H9 (cell line): ENCODE data around the gene OR10AD1. TPM values are rescaled to one million over a fixed set of nuclear protein-coding genes. Genes with fewer than 3 reads are reported as not detected.

ENCODE experiments used
- DNase-seq: peaks from one replicate; pipeline ENCODE4 v3.0.0-alpha.2; 2017
- H2AFZ ChIP-seq: one replicate; pipeline ENCODE4 v1.6.1; 2013; ENCODE audit warnings: mild to moderate bottlenecking, low read length, control low read depth, moderate library complexity
- H2AK5ac ChIP-seq: 2 replicates; pipeline ENCODE4 v1.6.1; 2013; ENCODE audit warnings: low read length, control low read depth, mixed read lengths; ENCODE audit not compliant: insufficient read length
- H2BK120ac ChIP-seq: one replicate; pipeline ENCODE4 v1.6.1; 2013; ENCODE audit warnings: low read depth, mild to moderate bottlenecking, low read length, control low read depth, inconsistent platforms; ENCODE audit not compliant: poor library complexity, severe bottlenecking
- H2BK12ac ChIP-seq: 2 replicates; pipeline ENCODE4 v1.6.1; 2013; ENCODE audit warnings: low read length, control low read depth, mixed read lengths, low read depth; ENCODE audit not compliant: insufficient read length
- H2BK15ac ChIP-seq: 2 replicates; pipeline ENCODE4 v1.6.1; 2013; ENCODE audit warnings: low read depth, low read length, control low read depth
- H2BK20ac ChIP-seq: one replicate; pipeline ENCODE4 v1.6.1; 2013; ENCODE audit warnings: low read depth, mild to moderate bottlenecking, low read length, control low read depth, inconsistent platforms; ENCODE audit not compliant: poor library complexity, severe bottlenecking
- H2BK5ac ChIP-seq: 2 replicates; pipeline ENCODE4 v1.6.1; 2013; ENCODE audit warnings: low read length, control low read depth, mixed read lengths; ENCODE audit not compliant: insufficient read length
- H3K14ac ChIP-seq: 2 replicates; pipeline ENCODE4 v1.6.1; 2013; ENCODE audit warnings: low read length, control low read depth; ENCODE audit not compliant: insufficient read depth
- H3K18ac ChIP-seq: 2 replicates; pipeline ENCODE4 v1.6.1; 2013; ENCODE audit warnings: low read depth, mild to moderate bottlenecking, mixed read lengths, low read length, control low read depth; ENCODE audit not compliant: insufficient read length
- H3K23ac ChIP-seq: 2 replicates; pipeline ENCODE4 v1.6.1; 2013; ENCODE audit warnings: low read length, control low read depth, mixed read lengths, low read depth; ENCODE audit not compliant: insufficient read length
- H3K23me2 ChIP-seq: 2 replicates; pipeline ENCODE4 v1.6.1; 2013; ENCODE audit warnings: low read depth, mild to moderate bottlenecking, mixed read lengths, low read length, control low read depth; ENCODE audit not compliant: insufficient read length, poor library complexity, severe bottlenecking
- H3K27ac ChIP-seq: 2 replicates; pipeline ENCODE4 v1.5.1; 2013; ENCODE audit warnings: low read length, control low read depth, mixed read lengths, low read depth; ENCODE audit not compliant: insufficient read length
- H3K27me3 ChIP-seq: 2 replicates; pipeline ENCODE4 v1.6.1; 2013; ENCODE audit warnings: low read length, control low read depth, inconsistent platforms; ENCODE audit not compliant: insufficient read depth
- H3K4ac ChIP-seq: 2 replicates; pipeline ENCODE4 v1.6.1; 2013; ENCODE audit warnings: low read depth, mild to moderate bottlenecking, control low read depth, inconsistent platforms, low read length, moderate library complexity
- H3K4me1 ChIP-seq: 2 replicates; pipeline ENCODE4 v1.6.1; 2013; ENCODE audit warnings: low read length, control low read depth, inconsistent platforms; ENCODE audit not compliant: insufficient read depth
- H3K4me2 ChIP-seq: 2 replicates; pipeline ENCODE4 v1.6.1; 2013; ENCODE audit warnings: low read length, control low read depth, mixed read lengths; ENCODE audit not compliant: insufficient read length, insufficient read depth
- H3K56ac ChIP-seq: 2 replicates; pipeline ENCODE4 v1.6.1; 2013; ENCODE audit warnings: low read depth, mild to moderate bottlenecking, mixed read lengths, low read length, control low read depth; ENCODE audit not compliant: insufficient read length
- H3K79me1 ChIP-seq: 2 replicates; pipeline ENCODE4 v1.6.1; 2013; ENCODE audit warnings: low read depth, mild to moderate bottlenecking, moderate library complexity, low read length, control low read depth, inconsistent platforms; ENCODE audit not compliant: insufficient read depth, poor library complexity, severe bottlenecking
- H3K79me2 ChIP-seq: 2 replicates; pipeline ENCODE4 v1.6.1; 2013; ENCODE audit warnings: low read length, control low read depth, inconsistent platforms; ENCODE audit not compliant: insufficient read depth
- H3K9ac ChIP-seq: 2 replicates; pipeline ENCODE4 v1.6.1; 2013; ENCODE audit warnings: low read length, control low read depth, mixed read lengths; ENCODE audit not compliant: insufficient read length; ENCODE audit errors: extremely low read depth
- H3K9me3 ChIP-seq: one replicate; pipeline ENCODE4 v1.6.1; 2013; ENCODE audit warnings: low read depth, low read length, inconsistent platforms; ENCODE audit not compliant: control insufficient read depth
- H3T11ph ChIP-seq: one replicate; pipeline ENCODE4 v1.6.1; 2013; ENCODE audit warnings: mild to moderate bottlenecking, low read length, control low read depth, inconsistent platforms
- H4K20me1 ChIP-seq: one replicate; pipeline ENCODE4 v1.6.1; 2013; ENCODE audit not compliant: control insufficient read depth, insufficient read length, insufficient read depth
- H4K5ac ChIP-seq: 2 replicates; pipeline ENCODE4 v1.6.1; 2013; ENCODE audit warnings: low read depth, mild to moderate bottlenecking, mixed read lengths, low read length, control low read depth; ENCODE audit not compliant: insufficient read length
- H4K8ac ChIP-seq: replicated peaks from 2 replicates; pipeline ENCODE4 v1.6.1; 2013; ENCODE audit warnings: low read length, control low read depth, mixed read lengths, low read depth; ENCODE audit not compliant: insufficient read length
- H4K91ac ChIP-seq: 2 replicates; pipeline ENCODE4 v1.6.1; 2013; ENCODE audit warnings: low read depth, mild to moderate bottlenecking, moderate library complexity, mixed read lengths, low read length, control low read depth; ENCODE audit not compliant: insufficient read length
- H3K27ac Mint-ChIP-seq, 3 experiments: 2 replicates in 2 of 3; 3 replicates in 1 of 3; pipeline ENCODE4 v1.8.0; 2020 to 2021; ENCODE audit warnings: mixed read lengths in 3 of 3, mild to moderate bottlenecking in 1 of 3, moderate library complexity in 1 of 3
- H3K27me3 Mint-ChIP-seq: 2 replicates; pipeline ENCODE4 v1.8.0; 2021; ENCODE audit warnings: low read depth, mild to moderate bottlenecking, moderate library complexity, mixed read lengths
- H3K36me3 Mint-ChIP-seq, 3 experiments: 2 replicates in 2 of 3; 3 replicates in 1 of 3; pipeline ENCODE4 v1.8.0; 2020 to 2021; ENCODE audit warnings: low read depth in 3 of 3, mixed read lengths in 3 of 3; ENCODE audit not compliant: insufficient read depth in 1 of 3
- H3K4me1 Mint-ChIP-seq, 2 experiments: 2 replicates each; pipeline ENCODE4 v1.8.0; 2020; ENCODE audit warnings: mixed read lengths in 2 of 2
- H3K4me3 Mint-ChIP-seq, 2 experiments: 2 replicates in 1 of 2; 3 replicates in 1 of 2; pipeline ENCODE4 v1.8.0; 2020 to 2021; ENCODE audit warnings: mild to moderate bottlenecking in 2 of 2, mixed read lengths in 2 of 2, moderate library complexity in 1 of 2
- H3K9me3 Mint-ChIP-seq, 2 experiments: 2 replicates in 1 of 2; 3 replicates in 1 of 2; pipeline ENCODE4 v1.8.0; 2020; ENCODE audit warnings: mild to moderate bottlenecking in 2 of 2, mixed read lengths in 2 of 2, moderate library complexity in 1 of 2
- CTCF ChIP-seq: fragments of 200-600 bp; sonication (generic); conservative IDR thresholded peaks from 3 replicates; pipeline ENCODE4 v1.8.0; 2021; ENCODE audit warnings: antibody characterized with exemption, mild to moderate bottlenecking
- WGBS: extraction: QIAGEN DNeasy Blood & Tissue Kit; methylation state at CpG from one replicate; pipeline ENCODE4 v1.1.7; 2013; ENCODE audit warnings: missing lambda C conversion rate, low lambda C conversion rate, mixed read lengths; ENCODE audit not compliant: insufficient read length; ENCODE audit errors: extremely low coverage; 5-methylcytosine and 5-hydroxymethylcytosine counted together
- long read RNA-seq: library from polyadenylated mRNA; unstranded; transcript quantifications from one replicate; pipeline ENCODE4 v2.0.0, GENCODE V29; 2020
- total RNA-seq: library from RNA; stranded (reverse); gene quantifications from 2 replicates; pipeline ENCODE4 v1.2.1, GENCODE V29; 2021

OR10AD1 gene
- not detected in 2 replicates for total RNA-seq
- long read RNA-seq: 0 reads

- DNase-seq: no peak
- Histone ChIP-seq H3K4me1 (no peaks in the 10 kb centered on the region), H3K18ac (no peak within 1 kb of the TSS), H2BK15ac (no peak within 1 kb of the TSS), H3K9ac (no peak within 1 kb of the TSS), H2BK20ac (no peak within 1 kb of the TSS), H3K79me2 (no peaks in the 10 kb centered on the region), H4K5ac (no peak within 1 kb of the TSS), H2BK12ac (no peak within 1 kb of the TSS), H3K23me2 (peaks cover 7% of the 10 kb centered on the region), H2BK5ac (no peak within 1 kb of the TSS), H3K27ac (no peak within 1 kb of the TSS), H4K8ac (no peak within 1 kb of the TSS), H4K91ac (no peak within 1 kb of the TSS), H3K9me3 (no peaks in the 10 kb centered on the region), H4K20me1 (no peaks in the 10 kb centered on the region), H3K4ac (no peak within 1 kb of the TSS), H3K14ac (no peak within 1 kb of the TSS), H3K23ac (no peak within 1 kb of the TSS), H2AK5ac (no peak within 1 kb of the TSS), H3K56ac (no peak within 1 kb of the TSS), H3K79me1 (no peaks in the 10 kb centered on the region), H3K27me3 (peaks cover 4% of the 10 kb centered on the region; the same call in 1 of the 2 replicates), H3T11ph (no peak within 1 kb of the TSS), H3K4me2 (no peak within 1 kb of the TSS), H2AFZ (no peak within 1 kb of the TSS), H2BK120ac (no peak within 1 kb of the TSS)
- H3K4me3 Mint-ChIP-seq: no peak within 1 kb of the TSS
- peaks cover 41 to 68% of the 10 kb centered on the region in 2 experiments for H3K9me3 Mint-ChIP-seq
- H3K4me1 Mint-ChIP-seq: peaks cover 3 to 4% of the 10 kb centered on the region in 2 experiments; a peak in 1 of 4 replicates
- no peak for TF ChIP-seq CTCF
- peaks cover 18 to 24% (median 20%) of the 10 kb centered on the region in 3 experiments; a peak in 6 of 7 replicates for H3K36me3 Mint-ChIP-seq
- peak within 1 kb of the TSS in 1 of 3 experiments; percentile 29; a peak in 1 of 7 replicates for H3K27ac Mint-ChIP-seq
- peaks cover 86% of the 10 kb centered on the region for H3K27me3 Mint-ChIP-seq
- WGBS: no CpG with 5 or more reads among the region's 4 CpGs
Measured at GRCh38 chr12:48203192-48203591, at the start of gene OR10AD1. Gene OR10AD1 (minus strand): TSS chr12:48203292. CDS start chr12:48203292, 0 bp downstream.
